SK-N-SH (cell line): ENCODE data around the gene FBXL7. TPM values are rescaled to one million over a fixed set of nuclear protein-coding genes. Genes with fewer than 3 reads are reported as not detected.

Experiments
- CTCF ChIA-PET: fragments of 300-600, 350-600 bp; formaldehyde crosslinking; extraction: SDS; loops from one replicate; lab custom pipeline; 2021; lab: Yijun Ruan, JAX
- POLR2A ChIA-PET: fragments of 350-600 bp; sonication (Branson Sonifier 250); formaldehyde crosslinking; extraction: SDS; loops from one replicate; lab custom pipeline; 2020; ENCODE audit warnings: antibody characterized with exemption, inconsistent platforms; lab: Yijun Ruan, JAX
- DNase-seq: peaks from one replicate; pipeline ENCODE4 v3.0.0; 2012
- H2AFZ ChIP-seq: fragments of 200-600 bp; sonication (generic); 2 replicates; pipeline ENCODE4 v1.8.1; 2016; ENCODE audit warnings: antibody characterized with exemption, mild to moderate bottlenecking, low read depth
- H3F3A ChIP-seq: fragments of 200-600 bp; sonication (generic); replicated peaks from 2 replicates; pipeline ENCODE3; 2016; ENCODE audit warnings: antibody characterized with exemption, mild to moderate bottlenecking; ENCODE audit not compliant: insufficient read depth
- H3K27ac ChIP-seq, 2 experiments: fragments of 200-500 bp in 1 of 2; fragments of 200-600 bp in 1 of 2; sonication (Bioruptor generic) in 1 of 2; sonication (generic), shearing (Covaris generic) in 1 of 2; 2 replicates each; pipeline versions ENCODE4 v1.5.1 to v1.6.1; 2014 to 2016; ENCODE audit warnings: low read depth in 2 of 2, inconsistent platforms in 1 of 2, low read length in 1 of 2, mild to moderate bottlenecking in 1 of 2, mixed read lengths in 1 of 2
- H3K27me3 ChIP-seq: fragments of 200-600 bp; sonication (generic), shearing (Covaris generic); 2 replicates; pipeline ENCODE4 v1.6.1; 2016; ENCODE audit warnings: mixed run types; ENCODE audit not compliant: insufficient read depth
- H3K36me3 ChIP-seq, 2 experiments: fragments of 200-500 bp in 1 of 2; fragments of 200-600 bp in 1 of 2; sonication (Bioruptor generic) in 1 of 2; sonication (generic) in 1 of 2; replicated peaks in 1 of 2; 2 replicates each; pipeline versions ENCODE3 to v1.5.1; 2014 to 2016; ENCODE audit warnings: low read length in 1 of 2, mild to moderate bottlenecking in 1 of 2; ENCODE audit not compliant: insufficient read depth in 2 of 2, control insufficient read depth in 1 of 2
- H3K4me1 ChIP-seq, 2 experiments: fragments of 200-500 bp in 1 of 2; fragments of 200-600 bp in 1 of 2; sonication (Bioruptor generic) in 1 of 2; sonication (generic), shearing (Covaris generic) in 1 of 2; 2 replicates each; pipeline versions ENCODE4 v1.5.1 to v1.6.1; 2014 to 2016; ENCODE audit warnings: low read depth in 1 of 2, low read length in 1 of 2, mixed run types in 1 of 2; ENCODE audit not compliant: insufficient read depth in 2 of 2, control insufficient read depth in 1 of 2
- H3K4me2 ChIP-seq: fragments of 200-600 bp; sonication (generic), shearing (Covaris generic); 2 replicates; pipeline ENCODE4 v1.6.1; 2017; ENCODE audit warnings: mixed run types
- H3K4me3 ChIP-seq, 2 experiments: fragments of 200-500 bp in 1 of 2; fragments of 200-600 bp in 1 of 2; sonication (Bioruptor generic) in 1 of 2; sonication (generic), shearing (Covaris generic) in 1 of 2; 2 replicates each; pipeline versions ENCODE4 v1.5.1 to v1.8.1; 2014 to 2016; ENCODE audit warnings: low read depth in 2 of 2, inconsistent platforms in 1 of 2, low read length in 1 of 2, mild to moderate bottlenecking in 1 of 2, mixed read lengths in 1 of 2, moderate library complexity in 1 of 2
- H3K79me2 ChIP-seq: fragments of 200-600 bp; sonication (generic); 2 replicates; pipeline ENCODE4 v1.8.1; 2017; ENCODE audit warnings: mild to moderate bottlenecking; ENCODE audit not compliant: insufficient read depth
- H3K9ac ChIP-seq: fragments of 200-600 bp; sonication (generic); 2 replicates; pipeline ENCODE4 v1.6.1; 2017; ENCODE audit warnings: mixed run types
- H3K9me2 ChIP-seq: fragments of 200-600 bp; sonication (generic); 2 replicates; pipeline ENCODE4 v1.6.1; 2017; ENCODE audit warnings: mixed run types
- H3K9me3 ChIP-seq: fragments of 200-600 bp; sonication (generic); 2 replicates; pipeline ENCODE4 v1.6.1; 2017; ENCODE audit warnings: mixed run types, mild to moderate bottlenecking, moderate library complexity
- H4K20me1 ChIP-seq: fragments of 200-600 bp; sonication (generic); 2 replicates; pipeline ENCODE4 v1.6.1; 2017; ENCODE audit warnings: mild to moderate bottlenecking, mixed run types; ENCODE audit not compliant: insufficient read depth
- CHD2 ChIP-seq: fragments of 150-350 bp; IDR thresholded peaks from 2 replicates; pipeline ENCODE4 v1.6.1; 2018; ENCODE audit warnings: low read length; ENCODE audit not compliant: partially characterized antibody
- EZH2phosphoT487 ChIP-seq: fragments of 200-600 bp; sonication (generic); IDR thresholded peaks from 2 replicates; pipeline ENCODE4 v1.6.1; 2017; ENCODE audit warnings: low read depth, mixed run types, mild to moderate bottlenecking, antibody characterized with exemption, moderate library complexity, borderline replicate concordance
- FOSL2 ChIP-seq: IDR thresholded peaks from 2 replicates; pipeline ENCODE4 v1.4.0; 2012; ENCODE audit warnings: low read depth, mild to moderate bottlenecking, moderate library complexity, borderline replicate concordance
- FOXJ3 ChIP-seq: sonication (generic); formaldehyde crosslinking; IDR thresholded peaks from 2 replicates; pipeline ENCODE4 v1.5.1; 2020; ENCODE audit warnings: mild to moderate bottlenecking, missing genetic modification reagents
- GATA2 ChIP-seq: sonication (generic); formaldehyde crosslinking; IDR thresholded peaks from 2 replicates; pipeline ENCODE4 v1.5.0; 2020; ENCODE audit warnings: mild to moderate bottlenecking, missing genetic modification reagents
- JUND ChIP-seq: IDR thresholded peaks from 2 replicates; pipeline ENCODE4 v1.4.0; 2012
- MAX ChIP-seq: IDR thresholded peaks from 2 replicates; pipeline ENCODE4 v1.4.0; 2012; ENCODE audit warnings: low read depth
- MEF2A ChIP-seq: IDR thresholded peaks from 2 replicates; pipeline ENCODE4 v1.4.0; 2012; ENCODE audit warnings: low read depth, borderline replicate concordance
- NRF1 ChIP-seq: IDR thresholded peaks from 2 replicates; pipeline ENCODE4 v1.6.1; 2012; ENCODE audit warnings: low read depth, mild to moderate bottlenecking, low read length
- PBX3 ChIP-seq: IDR thresholded peaks from 2 replicates; pipeline ENCODE4; 2012
- RAD21 ChIP-seq: IDR thresholded peaks from 2 replicates; pipeline ENCODE4 v1.6.1; 2012; ENCODE audit warnings: mild to moderate bottlenecking, low read length
- RFX5 ChIP-seq: IDR thresholded peaks from 2 replicates; pipeline ENCODE4 v1.6.1; 2012; ENCODE audit warnings: mild to moderate bottlenecking, improper control_type of control experiment, low read length
- RXRA ChIP-seq: IDR thresholded peaks from 2 replicates; pipeline ENCODE4 v1.4.0; 2012; ENCODE audit warnings: low read depth, mild to moderate bottlenecking, borderline replicate concordance
- TAF1 ChIP-seq: IDR thresholded peaks from 2 replicates; pipeline ENCODE4 v1.6.1; 2012; ENCODE audit warnings: low read depth, mild to moderate bottlenecking, low read length, moderate library complexity, borderline replicate concordance
- TCF12 ChIP-seq: IDR thresholded peaks from 2 replicates; pipeline ENCODE4 v1.4.0; 2012
- USF2 ChIP-seq: fragments of 150-350 bp; IDR thresholded peaks from 2 replicates; pipeline ENCODE4 v1.6.1; 2017; ENCODE audit warnings: antibody characterized with exemption, low read length, low read depth, borderline replicate concordance
- YY1 ChIP-seq: IDR thresholded peaks from 2 replicates; pipeline ENCODE4 v1.4.0; 2012; ENCODE audit warnings: low read depth, mild to moderate bottlenecking
- ZBTB33 ChIP-seq: IDR thresholded peaks from 2 replicates; pipeline ENCODE4 v1.4.0; 2012; ENCODE audit warnings: low read depth, borderline replicate concordance
- WGBS: methylation state at CpG from one replicate; pipeline ENCODE4 v1.1.6; 2017; ENCODE audit warnings: low lambda C conversion rate; 5-methylcytosine and 5-hydroxymethylcytosine counted together
- polyA plus RNA-seq, 3 experiments: library from polyadenylated mRNA; depleted of rRNA; stranded (reverse); fragments of >200 nt; gene quantifications; 2 replicates each; pipeline ENCODE4 v1.2.3, GENCODE V29; 2012
- TF ChIP-seq, protein P1 (sequence below): fragments of 200-600 bp; sonication (generic); IDR thresholded peaks from 2 replicates; pipeline ENCODE4 v1.6.1; 2017; ENCODE audit warnings: antibody characterized with exemption, mild to moderate bottlenecking, moderate library complexity

FBXL7 gene
- polyA plus RNA-seq, 1 of the 3 experiments (the other 2 are of a cell fraction) = 7.0 TPM

DNA sequence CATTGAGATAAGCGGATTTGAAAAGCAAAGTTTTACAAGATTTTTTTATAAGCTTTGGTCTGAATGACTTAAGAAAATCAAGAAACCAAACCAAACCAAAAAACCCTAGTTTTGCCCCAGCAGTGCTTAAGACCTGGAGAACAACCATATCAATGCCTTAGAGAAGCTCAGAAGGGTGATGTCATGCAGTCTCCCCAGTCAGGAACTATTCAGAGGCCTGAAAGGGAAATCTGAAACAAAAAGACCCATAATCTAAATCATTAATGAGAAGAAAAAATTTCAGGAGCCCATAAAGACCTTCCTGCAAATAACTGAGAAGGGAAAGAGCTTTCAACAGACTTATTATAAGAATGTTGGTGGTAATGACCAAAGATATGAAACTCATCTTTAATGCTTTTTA is 399.5 kb downstream of the FBXL7 start:
- Histone ChIP-seq H3K79me2 (no peaks in the 10 kb centered on the region), H3K27ac (no peak overlapping the region), H3F3A (no peaks in the 10 kb centered on the region), H4K20me1 (no peaks in the 10 kb centered on the region), H2AFZ (no peak overlapping the region), H3K36me3 (no peaks in the 10 kb centered on the region), H3K9me3 (no peaks in the 10 kb centered on the region), H3K4me3 (no peak overlapping the region), H3K9ac (no peak overlapping the region), H3K27me3 (no peaks in the 10 kb centered on the region), H3K4me1 (no peaks in the 10 kb centered on the region), H3K4me2 (no peak overlapping the region), H3K9me2 (no peaks in the 10 kb centered on the region)
- no peak for DNase-seq
- ChIA-PET CTCF (no interaction called here), POLR2A (no interaction called here)
- 78% methylated on average over 1 of the region's 1 CpG for WGBS
- TF ChIP-seq, protein P1, sequence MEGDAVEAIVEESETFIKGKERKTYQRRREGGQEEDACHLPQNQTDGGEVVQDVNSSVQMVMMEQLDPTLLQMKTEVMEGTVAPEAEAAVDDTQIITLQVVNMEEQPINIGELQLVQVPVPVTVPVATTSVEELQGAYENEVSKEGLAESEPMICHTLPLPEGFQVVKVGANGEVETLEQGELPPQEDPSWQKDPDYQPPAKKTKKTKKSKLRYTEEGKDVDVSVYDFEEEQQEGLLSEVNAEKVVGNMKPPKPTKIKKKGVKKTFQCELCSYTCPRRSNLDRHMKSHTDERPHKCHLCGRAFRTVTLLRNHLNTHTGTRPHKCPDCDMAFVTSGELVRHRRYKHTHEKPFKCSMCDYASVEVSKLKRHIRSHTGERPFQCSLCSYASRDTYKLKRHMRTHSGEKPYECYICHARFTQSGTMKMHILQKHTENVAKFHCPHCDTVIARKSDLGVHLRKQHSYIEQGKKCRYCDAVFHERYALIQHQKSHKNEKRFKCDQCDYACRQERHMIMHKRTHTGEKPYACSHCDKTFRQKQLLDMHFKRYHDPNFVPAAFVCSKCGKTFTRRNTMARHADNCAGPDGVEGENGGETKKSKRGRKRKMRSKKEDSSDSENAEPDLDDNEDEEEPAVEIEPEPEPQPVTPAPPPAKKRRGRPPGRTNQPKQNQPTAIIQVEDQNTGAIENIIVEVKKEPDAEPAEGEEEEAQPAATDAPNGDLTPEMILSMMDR = no peak
- no peak for TF ChIP-seq TCF12
- TF ChIP-seq GATA2 (CRISPR knock-in tag) = no peak
- TF ChIP-seq RAD21 = no peak
- TF ChIP-seq FOSL2 = no peak
- TF ChIP-seq CHD2 = no peak
- no peak for TF ChIP-seq FOXJ3 (CRISPR knock-in tag)
- no peak for TF ChIP-seq JUND
- TF ChIP-seq MAX = no peak
- no peak for TF ChIP-seq USF2
- no peak for TF ChIP-seq RXRA
- no peak for TF ChIP-seq ZBTB33
- TF ChIP-seq PBX3 = no peak
- TF ChIP-seq YY1 = no peak
- no peak for TF ChIP-seq NRF1
- no peak for TF ChIP-seq RFX5
- TF ChIP-seq TAF1 = no peak
- TF ChIP-seq EZH2phosphoT487 = no peak
- TF ChIP-seq MEF2A = no peak
